ENCODE data around the gene CDC123. TPM values are rescaled to one million over a fixed set of nuclear protein-coding genes. Genes with fewer than 3 reads are reported as not detected.

CDC123 gene
- total and polyA plus RNA-seq, 2 experiments from 2014 or later = 158 to 179 TPM

DNA sequence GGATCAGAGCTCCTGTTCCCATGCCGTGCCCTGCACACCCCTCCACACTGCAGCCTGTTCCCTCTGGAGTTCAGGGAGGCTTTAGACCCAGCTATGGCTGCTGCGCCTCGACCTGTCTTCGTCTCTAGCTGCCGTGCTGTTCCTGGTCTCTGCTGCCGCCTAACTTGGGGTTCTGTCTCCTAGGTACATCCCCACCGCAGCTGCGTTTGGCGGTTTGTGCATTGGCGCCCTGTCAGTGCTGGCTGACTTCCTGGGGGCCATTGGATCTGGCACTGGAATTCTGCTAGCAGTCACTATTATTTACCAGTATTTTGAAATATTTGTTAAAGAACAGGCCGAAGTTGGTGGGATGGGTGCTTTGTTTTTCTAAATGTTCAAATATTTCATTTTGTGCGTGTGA, 31.9 kb upstream of the CDC123 start (continued):
- TF ChIP-seq, protein P1, sequence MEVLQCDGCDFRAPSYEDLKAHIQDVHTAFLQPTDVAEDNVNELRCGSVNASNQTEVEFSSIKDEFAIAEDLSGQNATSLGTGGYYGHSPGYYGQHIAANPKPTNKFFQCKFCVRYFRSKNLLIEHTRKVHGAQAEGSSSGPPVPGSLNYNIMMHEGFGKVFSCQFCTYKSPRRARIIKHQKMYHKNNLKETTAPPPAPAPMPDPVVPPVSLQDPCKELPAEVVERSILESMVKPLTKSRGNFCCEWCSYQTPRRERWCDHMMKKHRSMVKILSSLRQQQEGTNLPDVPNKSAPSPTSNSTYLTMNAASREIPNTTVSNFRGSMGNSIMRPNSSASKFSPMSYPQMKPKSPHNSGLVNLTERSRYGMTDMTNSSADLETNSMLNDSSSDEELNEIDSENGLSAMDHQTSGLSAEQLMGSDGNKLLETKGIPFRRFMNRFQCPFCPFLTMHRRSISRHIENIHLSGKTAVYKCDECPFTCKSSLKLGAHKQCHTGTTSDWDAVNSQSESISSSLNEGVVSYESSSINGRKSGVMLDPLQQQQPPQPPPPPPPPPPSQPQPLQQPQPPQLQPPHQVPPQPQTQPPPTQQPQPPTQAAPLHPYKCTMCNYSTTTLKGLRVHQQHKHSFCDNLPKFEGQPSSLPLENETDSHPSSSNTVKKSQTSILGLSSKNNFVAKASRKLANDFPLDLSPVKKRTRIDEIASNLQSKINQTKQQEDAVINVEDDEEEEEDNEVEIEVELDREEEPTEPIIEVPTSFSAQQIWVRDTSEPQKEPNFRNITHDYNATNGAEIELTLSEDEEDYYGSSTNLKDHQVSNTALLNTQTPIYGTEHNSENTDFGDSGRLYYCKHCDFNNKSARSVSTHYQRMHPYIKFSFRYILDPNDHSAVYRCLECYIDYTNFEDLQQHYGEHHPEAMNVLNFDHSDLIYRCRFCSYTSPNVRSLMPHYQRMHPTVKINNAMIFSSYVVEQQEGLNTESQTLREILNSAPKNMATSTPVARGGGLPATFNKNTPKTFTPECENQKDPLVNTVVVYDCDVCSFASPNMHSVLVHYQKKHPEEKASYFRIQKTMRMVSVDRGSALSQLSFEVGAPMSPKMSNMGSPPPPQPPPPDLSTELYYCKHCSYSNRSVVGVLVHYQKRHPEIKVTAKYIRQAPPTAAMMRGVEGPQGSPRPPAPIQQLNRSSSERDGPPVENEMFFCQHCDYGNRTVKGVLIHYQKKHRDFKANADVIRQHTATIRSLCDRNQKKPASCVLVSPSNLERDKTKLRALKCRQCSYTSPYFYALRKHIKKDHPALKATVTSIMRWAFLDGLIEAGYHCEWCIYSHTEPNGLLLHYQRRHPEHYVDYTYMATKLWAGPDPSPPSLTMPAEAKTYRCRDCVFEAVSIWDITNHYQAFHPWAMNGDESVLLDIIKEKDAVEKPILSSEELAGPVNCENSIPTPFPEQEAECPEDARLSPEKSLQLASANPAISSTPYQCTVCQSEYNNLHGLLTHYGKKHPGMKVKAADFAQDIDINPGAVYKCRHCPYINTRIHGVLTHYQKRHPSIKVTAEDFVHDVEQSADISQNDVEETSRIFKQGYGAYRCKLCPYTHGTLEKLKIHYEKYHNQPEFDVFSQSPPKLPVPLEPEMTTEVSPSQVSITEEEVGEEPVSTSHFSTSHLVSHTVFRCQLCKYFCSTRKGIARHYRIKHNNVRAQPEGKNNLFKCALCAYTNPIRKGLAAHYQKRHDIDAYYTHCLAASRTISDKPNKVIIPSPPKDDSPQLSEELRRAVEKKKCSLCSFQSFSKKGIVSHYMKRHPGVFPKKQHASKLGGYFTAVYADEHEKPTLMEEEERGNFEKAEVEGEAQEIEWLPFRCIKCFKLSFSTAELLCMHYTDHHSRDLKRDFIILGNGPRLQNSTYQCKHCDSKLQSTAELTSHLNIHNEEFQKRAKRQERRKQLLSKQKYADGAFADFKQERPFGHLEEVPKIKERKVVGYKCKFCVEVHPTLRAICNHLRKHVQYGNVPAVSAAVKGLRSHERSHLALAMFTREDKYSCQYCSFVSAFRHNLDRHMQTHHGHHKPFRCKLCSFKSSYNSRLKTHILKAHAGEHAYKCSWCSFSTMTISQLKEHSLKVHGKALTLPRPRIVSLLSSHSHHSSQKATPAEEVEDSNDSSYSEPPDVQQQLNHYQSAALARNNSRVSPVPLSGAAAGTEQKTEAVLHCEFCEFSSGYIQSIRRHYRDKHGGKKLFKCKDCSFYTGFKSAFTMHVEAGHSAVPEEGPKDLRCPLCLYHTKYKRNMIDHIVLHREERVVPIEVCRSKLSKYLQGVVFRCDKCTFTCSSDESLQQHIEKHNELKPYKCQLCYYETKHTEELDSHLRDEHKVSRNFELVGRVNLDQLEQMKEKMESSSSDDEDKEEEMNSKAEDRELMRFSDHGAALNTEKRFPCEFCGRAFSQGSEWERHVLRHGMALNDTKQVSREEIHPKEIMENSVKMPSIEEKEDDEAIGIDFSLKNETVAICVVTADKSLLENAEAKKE (CRISPR knock-in tag; IDR thresholded peaks at IDR 0.05) = no peak

DNA sequence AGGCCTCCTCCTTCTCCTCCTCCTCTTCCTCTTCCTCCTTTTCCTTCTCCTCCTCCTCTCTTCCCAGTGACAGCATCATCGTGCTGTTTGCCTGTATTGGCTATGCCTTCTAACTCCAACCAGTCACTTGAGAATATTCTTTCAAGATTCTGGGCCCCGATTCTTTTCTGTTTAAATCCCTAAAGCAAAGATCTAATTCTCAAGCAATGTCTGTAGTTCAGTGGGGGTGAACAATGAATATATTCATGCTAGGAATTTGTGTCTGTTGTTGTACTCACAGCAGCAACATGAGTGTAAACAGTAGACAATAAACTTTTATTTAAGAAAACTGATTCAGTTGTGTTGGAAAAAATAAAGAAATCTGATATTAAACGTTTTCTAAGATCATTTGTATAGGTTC, 31.0 kb upstream of the CDC123 start:
- no peaks in the 10 kb centered on the region for H3K79me2 ChIP-seq (replicated peaks; ENCODE audit: insufficient read depth)
- H3K9me3 Mint-ChIP-seq = no peaks in the 10 kb centered on the region
- no peaks in the 10 kb centered on the region for H3K27me3 ChIP-seq (ENCODE audit: insufficient read depth)
- no peaks in the 10 kb centered on the region for H3K9me2 ChIP-seq (ENCODE audit: insufficient read depth)
- 0 out of 2 replicates have a peak, but pooled peaks cover 3% of the 10 kb centered on the region for H4K20me1 ChIP-seq (replicated peaks; ENCODE audit: insufficient read depth)
- no peaks in the 10 kb centered on the region for H3K4me1 ChIP-seq (ENCODE audit: insufficient read depth)
- H3K4me3 Mint-ChIP-seq = no peak overlapping the region
- peak overlapping the region; percentile 40; the same call in 1 of the 2 replicates for H3K27ac ChIP-seq (ENCODE audit: low read depth)
- DNase-seq (ENCODE audit: low spot score) (no peak), ATAC-seq (no peak)
- H3K36me3 ChIP-seq (ENCODE audit: insufficient read depth) = peaks cover 26% of the 10 kb centered on the region
- H3K4me2 ChIP-seq = no peak overlapping the region
- no peaks in the 10 kb centered on the region for H3K4me1 Mint-ChIP-seq
- no peak overlapping the region for H2AFZ ChIP-seq
- H3F3A ChIP-seq (replicated peaks; ENCODE audit: low read depth) = no peaks in the 10 kb centered on the region; the same call in 1 of the 2 replicates
- no peaks in the 10 kb centered on the region for H3K27me3 Mint-ChIP-seq (ENCODE audit: insufficient read depth, low read depth, poor library complexity)
- no peak overlapping the region for H3K27ac Mint-ChIP-seq
- H3K4me3 ChIP-seq = no peak overlapping the region
- peaks cover 33% of the 10 kb centered on the region for H3K36me3 Mint-ChIP-seq (ENCODE audit: low read depth)
- TF ChIP-seq JUNB (IDR thresholded peaks at IDR 0.05; ENCODE audit: unreplicated experiment) (no peak), ZNF331 (CRISPR knock-in tag; IDR thresholded peaks at IDR 0.05; ENCODE audit: low read depth) (no peak), EZH2 (IDR thresholded peaks at IDR 0.05; ENCODE audit: low read depth, unreplicated experiment) (no peak), CREB1 (CRISPR knock-in tag; IDR thresholded peaks at IDR 0.05; ENCODE audit: low read depth) (no peak), NANOG (IDR thresholded peaks at IDR 0.05; ENCODE audit: borderline replicate concordance) (no peak)
- TF ChIP-seq, protein P2, sequence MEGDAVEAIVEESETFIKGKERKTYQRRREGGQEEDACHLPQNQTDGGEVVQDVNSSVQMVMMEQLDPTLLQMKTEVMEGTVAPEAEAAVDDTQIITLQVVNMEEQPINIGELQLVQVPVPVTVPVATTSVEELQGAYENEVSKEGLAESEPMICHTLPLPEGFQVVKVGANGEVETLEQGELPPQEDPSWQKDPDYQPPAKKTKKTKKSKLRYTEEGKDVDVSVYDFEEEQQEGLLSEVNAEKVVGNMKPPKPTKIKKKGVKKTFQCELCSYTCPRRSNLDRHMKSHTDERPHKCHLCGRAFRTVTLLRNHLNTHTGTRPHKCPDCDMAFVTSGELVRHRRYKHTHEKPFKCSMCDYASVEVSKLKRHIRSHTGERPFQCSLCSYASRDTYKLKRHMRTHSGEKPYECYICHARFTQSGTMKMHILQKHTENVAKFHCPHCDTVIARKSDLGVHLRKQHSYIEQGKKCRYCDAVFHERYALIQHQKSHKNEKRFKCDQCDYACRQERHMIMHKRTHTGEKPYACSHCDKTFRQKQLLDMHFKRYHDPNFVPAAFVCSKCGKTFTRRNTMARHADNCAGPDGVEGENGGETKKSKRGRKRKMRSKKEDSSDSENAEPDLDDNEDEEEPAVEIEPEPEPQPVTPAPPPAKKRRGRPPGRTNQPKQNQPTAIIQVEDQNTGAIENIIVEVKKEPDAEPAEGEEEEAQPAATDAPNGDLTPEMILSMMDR (conservative IDR thresholded peaks at IDR 0.05; ENCODE audit: low read depth in 2 of 2) = no peak
- TF ChIP-seq, protein P1 (CRISPR knock-in tag; IDR thresholded peaks at IDR 0.05) = no peak

Measured in GM23338 (cell line).